UCSD-AML1 (cell line): ENCODE measurements around the gene MED12L.

Experiments used
- DNase-seq: peaks from one replicate; lab custom pipeline; 2025; ENCODE audit not compliant: unreplicated experiment; lab: John Stamatoyannopoulos, UW

Gene MED12L

GRCh38 chr3:151169948-151170679, 84.7 kb downstream of the MED12L start:
- DNase-seq = peak; percentile 51

- DNase-seq = peak; percentile 56
Measured at GRCh38 chr3:151171145-151171757, 85.8 kb downstream of the MED12L start.

GRCh38 chr3:151174351-151174750, 88.9 kb downstream of the MED12L start:
- no peak for DNase-seq

- no peak for DNase-seq
Measured at GRCh38 chr3:151175952-151176351, 90.5 kb downstream of the MED12L start.

DNA sequence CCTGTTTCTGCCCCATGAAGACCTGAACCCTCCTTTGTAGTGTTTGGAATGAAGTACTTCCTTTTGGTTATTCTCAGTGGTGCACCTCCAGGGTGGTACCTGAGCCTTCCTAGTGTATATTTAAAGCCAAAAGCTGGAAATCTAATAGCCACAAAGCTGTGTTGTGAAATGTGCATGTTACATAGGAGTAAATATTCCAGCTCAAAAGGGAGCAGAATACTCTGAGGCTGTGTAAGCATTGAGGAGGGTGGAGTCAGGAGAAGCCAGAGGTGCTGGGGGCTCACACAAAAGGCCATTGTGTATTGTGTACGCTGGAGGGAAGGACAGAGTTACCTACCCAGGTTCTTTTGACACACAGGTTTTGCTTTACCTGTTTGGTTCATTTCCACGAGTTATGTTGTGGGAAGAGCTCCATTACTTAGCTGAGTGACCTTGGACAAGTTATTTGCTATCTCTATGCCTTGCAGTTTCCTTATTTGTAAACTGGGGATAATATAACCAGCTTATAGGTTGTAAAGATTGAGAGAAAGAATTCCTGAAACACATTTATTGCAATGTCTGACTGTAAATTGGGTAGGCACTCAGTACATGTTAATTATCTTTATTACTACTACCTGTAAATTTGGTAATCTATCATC, 92.9 kb downstream of the MED12L start:
- no peak for DNase-seq

- DNase-seq = no peak
Measured at GRCh38 chr3:151182349-151183079, 97.0 kb downstream of the MED12L start.

DNA sequence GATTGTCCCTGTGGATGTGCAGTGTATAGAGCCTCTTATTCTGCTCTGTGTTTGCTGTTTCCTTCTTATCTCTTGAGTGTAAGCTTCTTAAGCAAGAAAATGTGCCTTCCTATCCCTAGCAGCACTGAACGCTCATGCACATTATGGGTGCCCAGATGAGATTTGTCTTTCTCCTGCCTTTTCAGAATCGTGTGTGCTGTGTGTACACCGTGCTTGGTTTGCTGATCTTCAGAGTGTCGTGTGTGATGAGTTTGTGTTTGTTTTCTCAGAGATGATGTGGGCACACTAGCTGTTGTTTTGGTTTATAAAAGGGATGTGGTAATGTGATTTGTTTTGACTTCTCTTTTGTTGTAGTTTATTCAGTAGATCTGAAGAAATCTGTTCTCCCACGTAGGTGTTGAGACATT, 97.8 kb downstream of the MED12L start:
- no peak for DNase-seq

DNA sequence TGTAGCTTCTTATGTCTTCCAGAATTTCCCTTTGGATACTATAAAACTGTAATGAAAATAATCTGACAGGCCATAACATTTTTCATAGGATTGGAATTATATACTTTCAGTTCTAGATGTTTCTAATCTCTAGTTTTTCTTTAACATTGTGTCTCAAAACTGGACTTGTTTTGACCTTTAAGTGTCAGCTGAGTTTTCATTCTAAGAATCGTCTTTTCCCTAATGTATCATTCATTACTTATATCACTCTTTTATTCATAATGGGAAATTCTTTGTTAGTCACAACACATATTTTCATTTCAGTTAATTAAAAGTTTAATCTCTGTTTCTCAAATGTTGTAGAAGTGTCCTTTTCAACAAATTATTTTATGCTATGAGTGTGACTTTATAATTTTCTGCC, 105.6 kb downstream of the MED12L start:
- DNase-seq = no peak

- DNase-seq = no peak
Measured at GRCh38 chr3:151192545-151192944, 107.1 kb downstream of the MED12L start.

DNA sequence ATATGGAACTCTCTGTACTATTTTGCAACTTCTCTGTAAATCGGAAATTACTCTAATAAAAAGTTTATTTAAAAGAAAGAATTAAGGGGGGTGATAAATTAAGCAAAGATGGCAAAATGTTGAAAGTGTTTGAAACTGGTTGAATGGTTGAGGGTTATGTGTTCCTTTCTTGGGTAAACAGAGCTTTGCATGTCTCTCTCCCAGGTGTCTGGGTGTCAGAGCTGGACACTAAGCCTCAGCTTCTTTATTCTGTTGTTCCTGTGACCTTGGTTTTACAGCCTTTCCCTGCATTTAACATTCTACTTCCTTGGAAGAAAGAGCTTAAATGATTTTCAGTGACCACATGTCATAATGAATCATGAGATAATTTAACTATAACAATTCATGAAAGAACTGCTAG, 110.4 kb downstream of the MED12L start:
- no peak for DNase-seq

DNA sequence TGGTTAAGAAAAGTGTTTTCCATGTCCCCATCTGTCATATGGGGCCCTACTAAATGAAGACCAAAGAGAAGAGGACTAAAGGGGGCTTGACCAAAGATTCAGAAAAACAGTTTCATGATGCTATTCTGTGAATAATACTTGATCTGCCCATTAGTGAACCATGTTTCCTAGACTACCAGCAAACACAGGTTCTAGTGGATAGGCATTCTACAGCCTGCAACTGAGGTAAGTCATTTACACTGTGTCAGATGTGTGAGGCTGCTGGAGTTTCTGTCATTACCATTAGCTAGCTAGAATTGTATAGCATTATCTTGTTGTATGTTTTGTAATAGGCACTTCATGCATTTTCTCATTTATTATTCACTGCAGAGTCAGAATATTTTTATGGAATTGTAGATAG, 111.0 kb downstream of the MED12L start:
- DNase-seq = no peak

GRCh38 chr3:151197228-151197627, 111.8 kb downstream of the MED12L start:
- DNase-seq = no peak

- no peak for DNase-seq
Measured at GRCh38 chr3:151197981-151198767, 112.7 kb downstream of the MED12L start.

DNA sequence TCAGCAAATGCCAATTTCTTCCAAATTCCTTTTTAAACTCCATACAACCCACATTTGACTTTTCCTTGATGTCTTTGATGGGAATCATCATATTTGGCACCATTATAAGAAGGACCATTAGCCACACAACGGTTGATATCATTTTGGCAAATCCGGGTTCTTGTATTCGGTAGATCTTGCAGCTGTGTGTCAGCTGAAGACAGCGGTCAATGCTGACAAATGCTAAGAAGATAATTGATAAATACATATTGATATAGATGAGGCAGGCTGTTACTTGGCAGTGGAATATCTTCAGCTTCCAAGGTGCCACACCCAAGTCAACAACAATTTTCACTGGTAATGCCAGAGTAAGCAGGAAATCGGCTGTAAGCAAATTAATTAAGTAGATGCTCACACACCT, 113.4 kb downstream of the MED12L start:
- DNase-seq = no peak

DNA sequence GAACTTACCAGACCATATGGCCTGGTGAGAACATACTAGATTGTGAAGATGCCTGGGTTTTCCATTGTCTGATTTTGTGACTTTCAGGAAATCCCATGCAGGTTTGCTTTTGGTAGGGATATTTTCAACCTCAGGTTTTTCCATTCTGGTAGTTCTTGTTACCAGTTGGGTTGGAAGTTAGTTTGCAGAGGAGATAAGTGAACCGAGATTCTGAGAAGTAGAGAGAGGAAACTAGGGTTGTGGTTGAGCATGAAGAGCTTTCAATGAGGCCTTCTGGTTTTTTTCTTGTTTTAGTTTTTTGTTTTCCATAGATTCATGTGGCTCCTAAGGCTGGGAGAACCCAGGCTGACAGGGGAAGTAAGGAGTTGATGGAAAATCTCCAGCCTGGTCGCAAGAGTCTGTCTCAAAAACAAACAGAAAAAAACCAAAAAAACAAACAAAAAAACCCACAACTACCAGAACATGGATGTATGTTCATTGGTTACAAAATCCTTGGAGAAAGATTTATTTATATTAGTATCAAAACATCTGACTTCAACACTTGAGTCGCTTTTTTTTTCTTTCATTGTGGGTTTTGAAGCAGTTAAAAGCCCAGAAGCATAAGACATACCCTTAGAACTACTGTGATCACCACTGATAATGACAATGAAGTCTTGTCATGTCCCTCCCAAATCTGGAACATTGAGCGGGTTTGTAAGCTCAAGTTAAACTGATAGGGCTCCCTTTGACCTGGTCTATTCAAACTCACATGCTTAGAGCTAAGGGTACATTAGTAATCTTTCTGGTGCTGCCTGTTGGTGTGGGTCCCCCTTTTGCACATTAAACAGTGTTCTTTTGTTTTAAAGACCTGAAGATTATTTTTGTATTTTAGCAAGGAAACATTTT, 114.3 kb downstream of the MED12L start:
- DNase-seq = no peak

DNA sequence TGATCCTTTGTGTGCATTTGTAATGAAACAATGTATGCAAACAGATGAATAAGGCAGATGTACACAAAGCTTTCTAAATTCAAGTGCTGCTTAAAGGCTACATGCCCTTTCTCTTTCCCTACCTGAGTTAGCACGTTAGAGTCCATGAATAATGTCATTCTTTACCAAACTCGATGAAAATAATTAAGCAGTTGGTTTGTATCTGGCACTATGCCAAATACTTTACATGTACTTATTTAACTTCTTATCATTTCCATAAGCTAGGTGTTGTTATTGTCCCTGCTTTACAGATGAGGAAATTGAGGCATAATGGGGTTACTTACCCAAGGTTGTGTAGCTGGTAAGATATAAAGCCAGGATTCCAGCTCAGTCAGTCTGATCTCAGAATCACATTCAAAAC, 115.1 kb downstream of the MED12L start:
- DNase-seq = no peak

DNA sequence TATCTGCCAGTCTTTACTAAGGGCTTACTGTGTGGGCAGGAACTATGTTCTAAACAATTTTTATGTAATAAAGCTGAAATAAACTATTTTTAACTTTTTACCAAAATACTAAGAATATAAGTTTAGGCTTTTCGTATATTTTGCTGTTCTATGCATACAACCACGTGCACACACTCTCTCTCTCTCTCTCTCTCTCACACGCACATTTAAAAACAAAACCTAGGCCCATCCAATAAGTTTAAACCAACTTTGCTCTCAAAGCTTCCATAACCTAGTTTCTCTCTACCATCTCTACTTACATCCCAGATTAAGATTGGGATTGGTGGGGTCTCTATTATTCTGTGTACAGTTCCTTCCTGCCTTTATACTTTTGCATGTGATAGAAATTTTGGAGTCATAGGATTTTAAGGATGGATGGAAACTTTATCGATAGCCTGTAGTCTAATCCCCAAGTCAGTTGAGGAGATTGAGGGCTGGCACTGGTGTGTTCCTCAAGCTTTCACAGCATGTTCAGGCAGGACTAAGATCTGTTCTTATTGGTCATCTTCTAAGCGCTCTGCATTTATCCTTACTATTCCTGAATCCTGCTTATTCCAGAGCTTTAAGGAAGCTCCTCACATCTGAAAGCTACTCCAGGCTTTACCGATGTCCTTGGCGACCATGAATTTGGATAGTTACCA, 115.7 kb downstream of the MED12L start:
- no peak for DNase-seq

GRCh38 chr3:151203051-151203420, 117.6 kb downstream of the MED12L start, which contains the start of gene GPR171:
Gene GPR171 (minus strand): TSS chr3:151203216. CDS start chr3:151199386, 3,830 bp downstream.
- DNase-seq = no peak
